Heart left ventricle (tissue), 13 donors: ENCODE measurements around the gene DDX31.

Experiments used
- POLR2A ChIP-seq, 2 donors: fragments of 450-650 bp; IDR thresholded peaks; one replicate each; pipeline ENCODE4 v1.6.1; 2017; ENCODE audit warnings: antibody characterized with exemption in 2 of 2, mild to moderate bottlenecking in 2 of 2, moderate library complexity in 2 of 2
- TF ChIP-seq, protein P1 (sequence below), 12 donors: fragments of 200-600 bp; sonication (generic) in 4 of 12; IDR thresholded peaks; one replicate each; pipeline versions ENCODE4 v1.5.0 to v1.8.0; 2018 to 2022; ENCODE audit warnings: antibody characterized with exemption in 12 of 12, mild to moderate bottlenecking in 5 of 12
- donor health status: ischemic (EF 13 %, LVEDD 7.1; RV severe dilation, severe dysfunction).
- donor health status: DM: no; HTN: yes; CAD: no.
- donor health status: DM: no; HTN: no; CAD: no.
- donor health status: ischemic (EF 25% LVEDD 6.9; RV normal size, moderate dysfunction).
- donor health status: ischemic (EF 25% LVEDD 5.7; RV mildly dilated, moderate dysfunction).
- donor health status: ischemic (EF 35%, LVEDD 5.7; RV mildly dilated, moderate dysfunction).
- donor health status: nonischemic (EF 11% LVEDD 7.7; RV severe dilation, severe dysfunction).
- donor health status: DM: yes; HTN: yes; CAD: no.
- donor health status: PGD.
- donor health status: ischemic (EF 29% LVEDD 5.4; RV normal size, mild dysfunction).
- donor health status: nonischemic (EF 23%, LVEDD 6.1; RV moderate dilation, normal function).

DNA sequence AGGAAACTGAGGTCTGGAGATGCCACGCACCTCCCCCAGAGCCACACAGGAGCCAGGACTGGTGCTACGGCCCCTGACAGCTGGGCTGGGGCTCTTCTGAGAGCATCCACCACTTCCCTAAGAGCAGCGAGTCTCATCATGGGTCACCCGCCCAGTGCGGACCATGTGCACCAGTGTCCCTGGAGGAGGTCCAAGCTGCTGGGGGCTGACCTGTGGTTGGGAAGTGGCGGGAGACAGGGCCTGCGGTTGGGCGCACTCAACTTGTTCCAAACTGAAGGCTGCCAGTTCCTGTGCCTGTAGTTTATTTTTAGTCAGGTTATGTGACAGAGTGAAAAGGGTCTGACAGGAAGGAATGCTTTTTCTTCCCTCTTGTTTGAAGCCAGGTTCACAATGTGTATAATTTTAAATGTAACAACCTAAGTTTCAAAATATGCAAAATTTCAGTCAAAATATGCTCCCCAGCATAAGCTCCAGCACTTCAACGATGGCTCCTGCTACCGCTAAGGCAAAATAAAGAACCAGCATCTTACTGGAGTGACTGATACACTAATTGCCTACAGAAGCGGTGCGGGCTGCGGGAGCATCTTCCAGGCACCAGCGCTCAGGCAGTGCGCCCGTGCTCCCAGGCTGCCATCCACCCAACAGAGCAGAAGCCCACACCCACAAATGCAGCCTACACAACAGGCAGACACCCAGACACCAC, 72.6 kb downstream of the DDX31 start:
- TF ChIP-seq, protein P1, sequence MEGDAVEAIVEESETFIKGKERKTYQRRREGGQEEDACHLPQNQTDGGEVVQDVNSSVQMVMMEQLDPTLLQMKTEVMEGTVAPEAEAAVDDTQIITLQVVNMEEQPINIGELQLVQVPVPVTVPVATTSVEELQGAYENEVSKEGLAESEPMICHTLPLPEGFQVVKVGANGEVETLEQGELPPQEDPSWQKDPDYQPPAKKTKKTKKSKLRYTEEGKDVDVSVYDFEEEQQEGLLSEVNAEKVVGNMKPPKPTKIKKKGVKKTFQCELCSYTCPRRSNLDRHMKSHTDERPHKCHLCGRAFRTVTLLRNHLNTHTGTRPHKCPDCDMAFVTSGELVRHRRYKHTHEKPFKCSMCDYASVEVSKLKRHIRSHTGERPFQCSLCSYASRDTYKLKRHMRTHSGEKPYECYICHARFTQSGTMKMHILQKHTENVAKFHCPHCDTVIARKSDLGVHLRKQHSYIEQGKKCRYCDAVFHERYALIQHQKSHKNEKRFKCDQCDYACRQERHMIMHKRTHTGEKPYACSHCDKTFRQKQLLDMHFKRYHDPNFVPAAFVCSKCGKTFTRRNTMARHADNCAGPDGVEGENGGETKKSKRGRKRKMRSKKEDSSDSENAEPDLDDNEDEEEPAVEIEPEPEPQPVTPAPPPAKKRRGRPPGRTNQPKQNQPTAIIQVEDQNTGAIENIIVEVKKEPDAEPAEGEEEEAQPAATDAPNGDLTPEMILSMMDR (IDR thresholded peaks at IDR 0.05) = no peak
- TF ChIP-seq POLR2A (IDR thresholded peaks at IDR 0.05) = no peak
